Prostate gland (tissue), 2 donors: ENCODE data around the gene PPM1G.

Source experiments
- POLR2AphosphoS5 ChIP-seq: sonication (generic); formaldehyde crosslinking; IDR thresholded peaks from one replicate; pipeline ENCODE4 v1.6.1; 2017; ENCODE audit warnings: antibody characterized with exemption
- TF ChIP-seq, protein P1 (sequence below), 4 experiments: fragments of 200-600 bp in 2 of 4; fragments of 450-650 bp in 2 of 4; sonication (generic) in 2 of 4; IDR thresholded peaks; 1 replicate in 3 of 4; 2 replicates in 1 of 4; pipeline ENCODE4 v1.5.1; 2016 to 2019; ENCODE audit warnings: antibody characterized with exemption in 4 of 4, mild to moderate bottlenecking in 2 of 4, moderate library complexity in 2 of 4

DNA sequence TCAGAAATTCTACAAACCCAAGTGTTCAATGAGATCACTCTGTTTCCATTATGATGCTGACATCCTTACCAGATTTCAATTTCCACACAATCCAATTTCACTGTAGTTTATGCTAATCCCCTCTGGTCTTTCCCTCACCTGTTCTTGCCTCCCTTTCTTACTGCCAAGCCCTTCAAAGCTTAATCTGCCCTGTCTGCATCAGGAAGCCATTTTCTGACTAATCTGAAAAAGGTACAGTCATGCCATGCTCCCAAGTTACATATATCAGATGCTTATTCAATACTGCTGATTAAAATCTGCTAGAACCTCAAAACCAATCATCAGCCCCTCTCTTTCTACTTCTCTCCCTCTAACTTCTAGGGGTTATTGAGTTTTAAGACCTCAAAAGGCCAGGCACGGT lies 41.7 kb upstream of the PPM1G start:
- TF ChIP-seq, protein P1, sequence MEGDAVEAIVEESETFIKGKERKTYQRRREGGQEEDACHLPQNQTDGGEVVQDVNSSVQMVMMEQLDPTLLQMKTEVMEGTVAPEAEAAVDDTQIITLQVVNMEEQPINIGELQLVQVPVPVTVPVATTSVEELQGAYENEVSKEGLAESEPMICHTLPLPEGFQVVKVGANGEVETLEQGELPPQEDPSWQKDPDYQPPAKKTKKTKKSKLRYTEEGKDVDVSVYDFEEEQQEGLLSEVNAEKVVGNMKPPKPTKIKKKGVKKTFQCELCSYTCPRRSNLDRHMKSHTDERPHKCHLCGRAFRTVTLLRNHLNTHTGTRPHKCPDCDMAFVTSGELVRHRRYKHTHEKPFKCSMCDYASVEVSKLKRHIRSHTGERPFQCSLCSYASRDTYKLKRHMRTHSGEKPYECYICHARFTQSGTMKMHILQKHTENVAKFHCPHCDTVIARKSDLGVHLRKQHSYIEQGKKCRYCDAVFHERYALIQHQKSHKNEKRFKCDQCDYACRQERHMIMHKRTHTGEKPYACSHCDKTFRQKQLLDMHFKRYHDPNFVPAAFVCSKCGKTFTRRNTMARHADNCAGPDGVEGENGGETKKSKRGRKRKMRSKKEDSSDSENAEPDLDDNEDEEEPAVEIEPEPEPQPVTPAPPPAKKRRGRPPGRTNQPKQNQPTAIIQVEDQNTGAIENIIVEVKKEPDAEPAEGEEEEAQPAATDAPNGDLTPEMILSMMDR (IDR thresholded peaks at IDR 0.05): no peak
- no peak for TF ChIP-seq POLR2AphosphoS5
